Stimulated activated CD4-positive, alpha-beta T cell treated with anti-CD3 and anti-CD28 coated beads, TNF-alpha, amount 100 ng/mL, for 4 hours (primary cell): Measurements from ENCODE around the gene NOC2L.
"Not testable (repeated sequence)": the region's sequence is repeated elsewhere in the genome, so short reads cannot be mapped to it uniquely, and the experiment has no call there.

Experiments
- DNase-seq, 3 experiments: peaks; one replicate each; pipeline ENCODE4 v3.0.0-alpha.2; 2020; ENCODE audit warnings: low read depth in 3 of 3

Gene NOC2L

GRCh38 chr1:962381-963300 lies 3.6 kb upstream of the NOC2L start:
- DNase-seq: no peak

- no peak for DNase-seq
Observed at GRCh38 chr1:961132-961669, 2.1 kb upstream of the NOC2L start.

- DNase-seq: peak; percentile 67 to 71 (median 68)
Observed at GRCh38 chr1:960363-961131, 1.5 kb upstream of the NOC2L start, which contains the start of gene KLHL17. Gene KLHL17 (plus strand): TSS chr1:960584. CDS start chr1:960694, 110 bp downstream.

GRCh38 chr1:959731-960362 lies 791 bp upstream of the NOC2L start:
- no peak for DNase-seq

- no peak for DNase-seq
Observed at GRCh38 chr1:956636-957035, 2.4 kb downstream of the NOC2L start.

GRCh38 chr1:955474-955873 lies 3.6 kb downstream of the NOC2L start:
- no peak for DNase-seq

- DNase-seq: no peak
Observed at GRCh38 chr1:954927-955326, 4.1 kb downstream of the NOC2L start.

GRCh38 chr1:953524-954320 lies 5.3 kb downstream of the NOC2L start:
- no peak for DNase-seq

GRCh38 chr1:952603-953002 lies 6.5 kb downstream of the NOC2L start:
- no peak for DNase-seq

GRCh38 chr1:952201-952600 lies 6.9 kb downstream of the NOC2L start:
- DNase-seq: no peak

- no peak for DNase-seq
Observed at GRCh38 chr1:951364-951763, 7.7 kb downstream of the NOC2L start.

GRCh38 chr1:950881-951280 lies 8.2 kb downstream of the NOC2L start:
- no peak for DNase-seq

GRCh38 chr1:950268-950667 lies 8.8 kb downstream of the NOC2L start:
- no peak for DNase-seq

GRCh38 chr1:947958-948357 lies 11.1 kb downstream of the NOC2L start:
- DNase-seq: no peak

- DNase-seq: not testable (repeated sequence)
Observed at GRCh38 chr1:946811-947210, 12.2 kb downstream of the NOC2L start.

GRCh38 chr1:945688-946556 lies 13.1 kb downstream of the NOC2L start:
- DNase-seq: no peak

- DNase-seq: no peak
Observed at GRCh38 chr1:944341-945325, 14.4 kb downstream of the NOC2L start.

- DNase-seq: no peak
Observed at GRCh38 chr1:943545-944340, 15.3 kb downstream of the NOC2L start.
